HCT116 (cell line): Measurements from ENCODE around the gene TJAP1.

ENCODE experiments used
- POLR2AphosphoS5 ChIP-seq: IDR thresholded peaks from 2 replicates; pipeline ENCODE4 v1.6.1; 2011; ENCODE audit warnings: mild to moderate bottlenecking, low read depth, low read length, moderate library complexity
- RAD21 ChIP-seq: IDR thresholded peaks from 2 replicates; pipeline ENCODE4 v1.6.1; 2012; ENCODE audit warnings: low read depth, mild to moderate bottlenecking
- TF ChIP-seq, protein P1 (sequence below), 3 experiments: fragments of 200-600 bp in 1 of 3; sonication (generic) in 1 of 3; IDR thresholded peaks in 2 of 3; conservative IDR thresholded peaks in 1 of 3; 2 replicates each; pipeline ENCODE4 v1.5.1; 2012 to 2017; ENCODE audit warnings: low read depth in 2 of 3, low read length in 2 of 3, antibody characterized with exemption in 1 of 3, borderline replicate concordance in 1 of 3, control low read depth in 1 of 3, mild to moderate bottlenecking in 1 of 3, mixed read lengths in 1 of 3, mixed run types in 1 of 3, moderate library complexity in 1 of 3; ENCODE audit not compliant: insufficient read depth in 1 of 3

DNA sequence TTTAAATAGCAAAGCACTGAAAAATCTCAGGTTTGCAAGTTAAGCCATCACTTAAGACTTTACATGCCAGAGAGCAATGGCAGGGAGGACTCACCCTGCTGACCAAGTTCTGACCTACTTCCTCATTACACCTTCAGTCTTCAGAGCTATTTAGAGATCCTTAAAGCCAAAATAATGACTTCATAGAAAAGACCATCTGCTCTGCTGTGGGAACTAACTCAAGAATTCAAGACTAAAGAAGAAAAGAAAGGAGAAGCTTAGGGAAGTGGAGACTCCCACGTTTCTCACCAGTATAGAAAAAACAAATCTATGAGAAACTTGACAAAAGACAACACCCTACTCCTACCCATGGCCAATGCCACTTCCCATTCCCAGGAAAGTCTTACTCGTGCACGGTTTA is 69.9 kb downstream of the TJAP1 start:
- TF ChIP-seq, protein P1, sequence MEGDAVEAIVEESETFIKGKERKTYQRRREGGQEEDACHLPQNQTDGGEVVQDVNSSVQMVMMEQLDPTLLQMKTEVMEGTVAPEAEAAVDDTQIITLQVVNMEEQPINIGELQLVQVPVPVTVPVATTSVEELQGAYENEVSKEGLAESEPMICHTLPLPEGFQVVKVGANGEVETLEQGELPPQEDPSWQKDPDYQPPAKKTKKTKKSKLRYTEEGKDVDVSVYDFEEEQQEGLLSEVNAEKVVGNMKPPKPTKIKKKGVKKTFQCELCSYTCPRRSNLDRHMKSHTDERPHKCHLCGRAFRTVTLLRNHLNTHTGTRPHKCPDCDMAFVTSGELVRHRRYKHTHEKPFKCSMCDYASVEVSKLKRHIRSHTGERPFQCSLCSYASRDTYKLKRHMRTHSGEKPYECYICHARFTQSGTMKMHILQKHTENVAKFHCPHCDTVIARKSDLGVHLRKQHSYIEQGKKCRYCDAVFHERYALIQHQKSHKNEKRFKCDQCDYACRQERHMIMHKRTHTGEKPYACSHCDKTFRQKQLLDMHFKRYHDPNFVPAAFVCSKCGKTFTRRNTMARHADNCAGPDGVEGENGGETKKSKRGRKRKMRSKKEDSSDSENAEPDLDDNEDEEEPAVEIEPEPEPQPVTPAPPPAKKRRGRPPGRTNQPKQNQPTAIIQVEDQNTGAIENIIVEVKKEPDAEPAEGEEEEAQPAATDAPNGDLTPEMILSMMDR (IDR thresholded peaks at IDR 0.05 in 2 of 3, conservative IDR thresholded peaks at IDR 0.05 in 1 of 3; ENCODE audit: borderline replicate concordance in 1 of 3, insufficient read depth in 1 of 3, low read depth in 2 of 3, low read length in 2 of 3): no peak
- TF ChIP-seq POLR2AphosphoS5: no peak
- no peak for TF ChIP-seq RAD21
